GM12872 (cell line): Measurements from ENCODE around the gene HDAC11.
A peak's percentile ranks its signal among the peaks of the same experiment; 100 is the strongest.

Source experiments
- TF ChIP-seq, protein P1 (sequence below): IDR thresholded peaks from 3 replicates; pipeline ENCODE4 v1.5.1; 2011; ENCODE audit warnings: low read depth, mild to moderate bottlenecking, low read length, moderate library complexity; ENCODE audit not compliant: insufficient read depth

HDAC11 gene

GRCh38 chr3:13493867-13494441 lies 13.8 kb downstream of the HDAC11 start:
- TF ChIP-seq, protein P1, sequence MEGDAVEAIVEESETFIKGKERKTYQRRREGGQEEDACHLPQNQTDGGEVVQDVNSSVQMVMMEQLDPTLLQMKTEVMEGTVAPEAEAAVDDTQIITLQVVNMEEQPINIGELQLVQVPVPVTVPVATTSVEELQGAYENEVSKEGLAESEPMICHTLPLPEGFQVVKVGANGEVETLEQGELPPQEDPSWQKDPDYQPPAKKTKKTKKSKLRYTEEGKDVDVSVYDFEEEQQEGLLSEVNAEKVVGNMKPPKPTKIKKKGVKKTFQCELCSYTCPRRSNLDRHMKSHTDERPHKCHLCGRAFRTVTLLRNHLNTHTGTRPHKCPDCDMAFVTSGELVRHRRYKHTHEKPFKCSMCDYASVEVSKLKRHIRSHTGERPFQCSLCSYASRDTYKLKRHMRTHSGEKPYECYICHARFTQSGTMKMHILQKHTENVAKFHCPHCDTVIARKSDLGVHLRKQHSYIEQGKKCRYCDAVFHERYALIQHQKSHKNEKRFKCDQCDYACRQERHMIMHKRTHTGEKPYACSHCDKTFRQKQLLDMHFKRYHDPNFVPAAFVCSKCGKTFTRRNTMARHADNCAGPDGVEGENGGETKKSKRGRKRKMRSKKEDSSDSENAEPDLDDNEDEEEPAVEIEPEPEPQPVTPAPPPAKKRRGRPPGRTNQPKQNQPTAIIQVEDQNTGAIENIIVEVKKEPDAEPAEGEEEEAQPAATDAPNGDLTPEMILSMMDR: no peak

- TF ChIP-seq, protein P1: peak; percentile 83
Observed at GRCh38 chr3:13494463-13495350, 14.6 kb downstream of the HDAC11 start.

DNA sequence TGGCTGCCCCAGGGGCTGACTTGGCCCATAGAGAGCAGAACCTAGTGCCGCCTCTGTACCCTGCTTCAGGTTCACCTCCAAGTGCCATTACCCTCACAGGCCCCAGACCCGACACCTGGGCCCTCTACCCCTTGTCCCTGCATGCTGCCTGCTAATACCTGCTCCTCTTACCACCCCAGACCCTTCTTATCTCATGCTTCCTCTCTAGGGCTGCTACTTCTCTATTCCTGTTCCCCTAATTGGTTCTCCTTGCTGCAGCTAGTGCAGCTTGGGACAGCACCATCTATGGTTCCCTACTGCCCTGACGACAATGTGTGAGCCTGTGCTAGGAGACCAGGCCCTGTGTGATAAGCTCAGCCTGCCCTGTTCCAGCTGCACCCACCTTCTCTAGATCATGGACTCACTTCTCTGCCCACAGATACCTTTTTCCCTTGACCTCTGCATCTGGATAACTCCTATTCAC lies 15.3 kb downstream of the HDAC11 start:
- TF ChIP-seq, protein P1: 0 out of 3 replicates have a peak, but pooled peaks have one; percentile 1

GRCh38 chr3:13495921-13496723 lies 16.0 kb downstream of the HDAC11 start:
- TF ChIP-seq, protein P1: peak; percentile 95

DNA sequence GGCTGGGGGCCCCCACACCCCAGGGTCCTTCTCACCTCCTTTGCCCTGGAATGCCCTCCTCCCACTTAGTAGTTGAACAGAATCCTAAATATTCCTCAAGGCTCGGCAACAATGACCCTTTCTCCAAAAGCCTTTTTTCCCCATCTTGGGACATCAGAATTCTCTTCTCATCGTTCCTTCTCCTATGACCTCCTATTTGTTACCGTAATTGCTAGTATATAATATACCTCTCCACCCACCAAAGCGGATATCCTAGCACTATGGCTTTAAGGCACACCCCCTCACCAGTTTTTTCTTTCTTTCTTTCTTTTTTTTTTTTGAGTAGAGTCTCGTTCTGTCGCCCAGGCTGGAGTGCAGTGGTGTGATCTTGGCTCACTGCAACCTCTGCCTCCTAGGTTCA lies 16.8 kb downstream of the HDAC11 start:
- TF ChIP-seq, protein P1: no peak

GRCh38 chr3:13497386-13497785 lies 17.3 kb downstream of the HDAC11 start:
- TF ChIP-seq, protein P1: no peak

DNA sequence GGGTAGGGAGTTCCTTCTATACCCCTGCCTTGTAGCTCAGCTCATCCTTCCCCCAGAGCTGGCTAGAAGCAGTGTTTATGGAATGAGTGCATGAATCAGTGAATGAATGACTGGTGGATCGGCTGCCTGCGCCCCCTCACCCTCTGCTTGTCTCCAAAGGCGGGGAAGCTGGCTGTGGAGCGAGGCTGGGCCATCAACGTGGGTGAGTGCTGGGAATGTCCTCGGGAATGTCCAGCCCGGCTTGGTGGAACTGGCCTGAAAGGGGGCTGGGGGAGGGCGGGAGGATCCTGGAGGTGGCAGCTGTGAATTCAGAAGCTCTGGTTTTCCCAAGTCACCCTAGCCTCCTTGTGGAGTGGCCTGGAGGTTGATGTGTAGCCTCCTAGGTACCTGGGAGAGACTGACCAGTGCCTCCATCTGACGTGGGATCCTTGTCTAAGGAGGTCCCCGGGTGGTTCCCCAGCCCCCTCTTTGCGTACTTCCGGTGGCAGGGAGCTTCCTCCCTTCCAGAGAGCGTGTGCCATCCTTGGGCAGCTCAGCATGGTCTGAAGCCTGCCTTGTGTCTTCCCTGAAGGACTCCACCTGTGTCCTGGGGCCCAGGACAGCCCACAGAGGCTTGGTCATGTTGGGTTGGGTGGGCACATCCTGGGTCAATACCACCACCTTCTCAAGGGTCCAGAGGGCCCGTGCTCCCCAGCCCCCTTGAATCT lies 18.4 kb downstream of the HDAC11 start:
- TF ChIP-seq, protein P1: no peak
